Stomach smooth muscle (tissue), 2 donors: Measurements from ENCODE around the gene RNF217.
"Not testable (repeated sequence)": the region's sequence is repeated elsewhere in the genome, so short reads cannot be mapped to it uniquely, and the experiment has no call there.

Experiments used
- H3K27ac ChIP-seq: one replicate; pipeline ENCODE4 v1.7.0; 2013; ENCODE audit warnings: mild to moderate bottlenecking, low read length, inconsistent platforms
- H3K27me3 ChIP-seq, 2 donors: one replicate each; pipeline ENCODE4 v1.7.0; 2013; ENCODE audit warnings: low read length in 2 of 2; ENCODE audit not compliant: insufficient read depth in 2 of 2, control insufficient read depth in 1 of 2
- H3K36me3 ChIP-seq, 2 donors: one replicate each; pipeline ENCODE4 v1.7.0; 2013; ENCODE audit warnings: low read length in 2 of 2; ENCODE audit not compliant: control insufficient read depth in 2 of 2, insufficient read depth in 2 of 2
- H3K4me1 ChIP-seq: one replicate; pipeline ENCODE4 v1.7.0; 2013; ENCODE audit warnings: low read length; ENCODE audit not compliant: control insufficient read depth, insufficient read depth
- H3K4me3 ChIP-seq, 2 donors: one replicate each; pipeline ENCODE4 v1.7.0; 2013; ENCODE audit warnings: low read length in 2 of 2
- H3K9ac ChIP-seq, 2 donors: one replicate each; pipeline ENCODE4 v1.7.0; 2013; ENCODE audit warnings: low read length in 2 of 2, mild to moderate bottlenecking in 1 of 2
- H3K9me3 ChIP-seq, 2 donors: one replicate each; pipeline ENCODE4 v1.7.0; 2013; ENCODE audit warnings: low read length in 2 of 2; ENCODE audit not compliant: control insufficient read depth in 2 of 2
- donor health status: healthy.
- donor health status: Pancreatic carcinoma.

RNF217 gene

DNA sequence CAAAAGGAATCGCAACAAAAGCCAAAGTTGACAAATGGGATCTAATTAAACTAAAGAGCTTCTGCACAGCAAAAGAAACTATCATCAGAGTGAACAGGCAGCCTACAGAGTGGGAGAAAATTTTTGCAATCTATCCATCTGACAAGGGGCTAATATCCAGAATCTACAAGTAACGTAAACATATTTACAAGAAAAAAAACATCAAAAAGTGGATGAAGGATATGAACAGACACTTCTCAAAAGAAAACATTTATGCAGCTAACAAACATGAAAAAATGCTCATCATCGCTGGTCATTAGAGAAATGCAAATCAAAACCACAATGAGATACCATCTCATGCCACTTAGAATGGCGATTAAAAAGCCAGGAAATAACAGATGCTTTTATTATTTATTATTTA is 74.2 kb downstream of the RNF217 start:
- not testable (repeated sequence) for H3K27me3 ChIP-seq, H3K36me3 ChIP-seq, H3K9ac ChIP-seq, H3K4me3 ChIP-seq, H3K9me3 ChIP-seq, H3K4me1 ChIP-seq, H3K27ac ChIP-seq

DNA sequence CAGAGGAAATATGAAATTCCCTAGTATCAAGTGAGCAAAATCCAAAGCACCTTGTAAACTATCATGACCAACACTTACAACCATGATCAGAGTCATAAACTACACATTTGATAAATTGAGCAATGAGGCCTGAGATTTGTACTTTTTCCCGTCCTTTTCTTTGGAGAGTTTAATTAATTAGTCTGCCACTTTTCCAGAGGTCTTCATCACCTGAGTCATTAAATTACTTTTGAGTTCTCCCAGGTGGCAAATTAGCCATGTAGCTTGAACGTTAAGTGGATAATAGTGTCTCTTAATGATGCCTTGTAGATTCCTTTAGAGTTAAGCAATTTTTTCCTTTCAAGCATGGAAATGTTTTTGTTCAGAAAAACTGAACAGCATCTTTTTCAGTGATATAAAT is 75.6 kb downstream of the RNF217 start:
- Histone ChIP-seq H3K36me3 (no peaks in the 10 kb centered on the region), H3K4me1 (peaks cover under 1% of the 10 kb centered on the region), H3K4me3 (no peak overlapping the region), H3K27me3 (no peaks in the 10 kb centered on the region), H3K27ac (no peak overlapping the region), H3K9me3 (no peaks in the 10 kb centered on the region), H3K9ac (no peak overlapping the region)

DNA sequence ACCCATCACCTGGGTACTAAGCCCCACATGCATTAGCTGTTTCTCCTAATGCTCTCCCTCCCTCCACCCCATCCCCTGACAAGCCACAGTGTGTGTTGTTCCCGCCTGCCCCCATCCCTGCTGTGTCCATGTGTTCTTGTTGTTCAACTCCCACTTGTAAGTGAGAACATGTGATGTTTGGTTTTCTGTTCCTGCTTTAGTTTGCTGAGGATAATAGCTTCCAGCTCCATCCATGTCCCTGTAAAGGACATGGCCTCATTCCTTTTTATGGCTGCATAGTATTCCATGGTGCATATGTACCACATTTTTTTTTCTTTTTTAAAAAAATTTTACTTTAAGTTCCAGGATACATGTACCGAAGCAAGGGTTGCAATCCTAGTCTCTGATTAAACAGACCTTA is 76.7 kb downstream of the RNF217 start:
- H3K9me3 ChIP-seq = no peaks in the 10 kb centered on the region
- no peak overlapping the region for H3K27ac ChIP-seq
- H3K36me3 ChIP-seq = no peaks in the 10 kb centered on the region
- no peak overlapping the region for H3K9ac ChIP-seq
- H3K4me1 ChIP-seq = peaks cover 2% of the 10 kb centered on the region
- no peak overlapping the region for H3K4me3 ChIP-seq
- H3K27me3 ChIP-seq = no peaks in the 10 kb centered on the region

DNA sequence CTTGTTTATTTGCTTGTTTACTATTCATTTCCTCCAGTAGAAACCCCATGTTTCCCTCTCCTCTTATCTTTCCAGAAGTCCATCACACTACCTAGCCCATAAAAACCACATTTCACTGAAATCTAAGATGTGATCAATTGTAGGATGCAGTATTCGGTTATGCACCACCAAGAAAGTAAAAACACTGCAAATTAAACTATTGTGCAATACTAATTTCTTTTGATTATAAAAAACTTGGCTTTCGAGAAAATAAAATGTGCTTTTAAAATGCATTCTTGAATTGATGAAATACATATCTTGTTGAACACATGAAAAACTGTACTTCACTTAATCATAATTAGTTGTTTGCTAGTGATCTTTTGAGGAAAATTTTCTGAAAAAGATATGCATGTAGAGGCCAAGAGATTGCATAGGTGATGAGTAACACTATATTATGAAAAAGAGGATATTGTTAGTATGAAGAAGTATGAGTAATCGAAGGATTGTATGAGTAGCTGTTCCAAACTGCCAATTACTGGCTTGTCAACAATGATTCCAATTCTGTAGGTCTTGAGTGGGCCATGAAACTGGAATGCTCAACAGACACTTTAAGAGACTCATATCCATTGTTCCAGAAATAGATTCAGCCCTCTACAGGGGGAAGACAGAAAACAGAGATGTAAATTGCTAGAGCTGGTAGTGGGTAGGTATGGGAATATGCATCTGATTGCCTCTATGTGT is 79.7 kb downstream of the RNF217 start:
- no peak overlapping the region for H3K9ac ChIP-seq
- H3K27ac ChIP-seq = no peak overlapping the region
- H3K27me3 ChIP-seq = no peaks in the 10 kb centered on the region
- H3K4me3 ChIP-seq = no peak overlapping the region
- H3K36me3 ChIP-seq = peaks cover 7 to 11% of the 10 kb centered on the region in 2 donors
- peaks cover 2% of the 10 kb centered on the region for H3K4me1 ChIP-seq
- no peaks in the 10 kb centered on the region for H3K9me3 ChIP-seq

DNA sequence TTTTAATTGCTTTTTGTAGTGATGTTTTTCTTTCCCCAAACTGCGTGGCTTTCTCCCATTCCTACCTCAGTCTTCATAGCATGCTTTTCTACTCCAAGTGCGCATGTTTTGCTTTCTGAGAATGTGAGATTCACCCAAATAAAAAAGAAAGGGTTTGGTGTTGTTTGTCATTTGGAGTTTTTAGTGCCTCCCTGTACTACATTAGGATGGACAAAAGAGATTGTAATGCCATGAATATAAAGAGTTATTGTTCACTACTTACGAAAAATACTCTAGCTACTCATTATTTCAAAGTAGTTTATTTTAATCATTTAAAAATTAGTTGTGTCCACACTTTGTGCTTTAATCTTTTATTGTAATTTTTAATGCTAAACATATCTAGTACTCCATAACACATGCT is 81.8 kb downstream of the RNF217 start:
- H3K4me3 ChIP-seq = no peak overlapping the region
- H3K9ac ChIP-seq = no peak overlapping the region
- no peaks in the 10 kb centered on the region for H3K9me3 ChIP-seq

DNA sequence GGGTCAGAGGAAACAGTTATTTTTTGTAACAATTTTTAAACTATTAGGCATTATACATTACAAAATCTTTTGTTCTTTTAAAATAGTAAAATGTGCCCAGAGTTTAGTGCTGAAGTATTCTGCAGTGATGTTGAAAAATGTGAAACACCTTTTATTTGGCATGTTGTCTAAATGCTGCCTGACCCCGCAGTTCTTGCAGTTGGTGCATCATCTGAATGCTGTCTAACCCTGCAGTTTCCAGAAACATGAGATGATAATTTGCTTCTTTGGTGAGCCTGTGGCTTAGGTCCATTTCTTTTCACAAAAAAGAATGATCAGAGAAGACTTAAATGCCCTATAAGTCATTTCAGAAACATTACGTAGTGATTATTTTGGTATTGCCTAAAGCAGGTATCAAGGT is 82.4 kb downstream of the RNF217 start:
- H3K27ac ChIP-seq = no peak overlapping the region
- no peaks in the 10 kb centered on the region for H3K27me3 ChIP-seq
- H3K9me3 ChIP-seq = no peaks in the 10 kb centered on the region
- H3K4me1 ChIP-seq = peaks cover 2% of the 10 kb centered on the region
- H3K36me3 ChIP-seq = peaks cover 7 to 11% of the 10 kb centered on the region in 2 donors
- H3K9ac ChIP-seq = no peak overlapping the region
- H3K4me3 ChIP-seq = no peak overlapping the region

More for the DNA sequence above, 81.8 kb downstream of the RNF217 start:
- Histone ChIP-seq H3K27ac (no peak overlapping the region), H3K27me3 (no peaks in the 10 kb centered on the region), H3K36me3 (peaks cover 7 to 11% of the 10 kb centered on the region in 2 donors), H3K4me1 (peaks cover 2% of the 10 kb centered on the region)

DNA sequence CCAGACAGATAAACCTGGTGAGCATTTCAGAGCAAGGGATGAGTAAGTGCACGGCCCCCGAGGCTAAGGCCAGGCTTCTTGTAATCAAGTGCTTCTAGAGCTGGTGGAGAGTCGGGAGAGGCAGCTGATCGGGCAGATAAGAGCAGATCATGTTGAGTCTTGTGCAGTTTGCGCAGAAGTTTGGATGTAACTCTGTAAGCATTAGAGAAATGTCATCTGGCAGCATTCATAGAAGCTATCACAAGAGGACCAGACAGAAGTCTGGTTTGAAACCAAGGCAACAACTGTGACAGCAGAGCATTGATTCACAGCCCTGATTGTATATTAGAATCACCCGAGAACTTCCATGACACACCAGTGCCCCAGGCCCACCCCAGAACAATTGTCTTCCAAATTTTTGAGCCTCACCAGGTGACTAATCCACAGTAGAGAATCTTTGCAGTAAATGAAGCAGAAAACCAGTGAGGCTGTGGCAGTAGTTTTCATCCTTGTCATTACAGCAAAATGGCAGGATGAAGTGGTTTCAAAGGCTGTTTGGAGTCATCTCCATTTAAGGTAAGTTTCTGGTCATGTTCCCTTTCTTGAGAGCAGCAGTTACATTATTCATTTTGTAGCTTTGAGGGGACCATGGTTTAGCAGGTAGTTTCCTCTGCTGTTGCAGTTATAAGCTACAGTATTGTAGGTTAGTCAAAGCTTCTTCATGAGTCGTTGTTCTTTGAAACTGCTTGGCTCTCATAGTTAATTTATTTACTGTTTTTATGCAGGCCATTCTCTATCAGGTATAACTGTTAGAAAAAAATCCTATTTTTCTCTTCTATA is 84.1 kb downstream of the RNF217 start:
- Histone ChIP-seq H3K9me3 (no peaks in the 10 kb centered on the region), H3K27me3 (no peaks in the 10 kb centered on the region), H3K27ac (no peak overlapping the region), H3K36me3 (peaks cover 7 to 11% of the 10 kb centered on the region in 2 donors), H3K4me1 (peaks cover 2% of the 10 kb centered on the region), H3K4me3 (no peak overlapping the region), H3K9ac (no peak overlapping the region)

DNA sequence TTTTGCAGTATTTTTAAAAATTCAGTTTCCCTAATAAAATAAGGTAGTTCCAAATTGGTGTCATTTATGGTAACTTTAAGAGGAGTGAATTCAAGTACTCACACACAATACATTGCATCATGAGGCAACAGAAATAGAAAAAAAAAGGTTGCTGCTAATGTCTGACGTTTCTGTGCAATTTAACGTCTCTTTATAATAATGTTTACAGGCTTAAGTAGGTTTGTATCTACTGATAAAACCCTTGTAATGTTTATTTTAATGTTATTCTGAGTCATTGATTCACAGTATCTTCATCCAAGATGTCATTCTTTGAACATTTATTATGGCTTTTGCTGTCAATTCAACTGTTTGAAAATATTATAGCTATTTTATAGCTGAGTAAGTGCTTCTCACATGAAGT is 86.0 kb downstream of the RNF217 start:
- no peak overlapping the region for H3K4me3 ChIP-seq
- no peaks in the 10 kb centered on the region for H3K27me3 ChIP-seq
- H3K9ac ChIP-seq = no peak overlapping the region
- no peaks in the 10 kb centered on the region for H3K4me1 ChIP-seq
- H3K9me3 ChIP-seq = no peaks in the 10 kb centered on the region
- H3K36me3 ChIP-seq = peaks cover 7 to 11% of the 10 kb centered on the region in 2 donors
- H3K27ac ChIP-seq = no peak overlapping the region

DNA sequence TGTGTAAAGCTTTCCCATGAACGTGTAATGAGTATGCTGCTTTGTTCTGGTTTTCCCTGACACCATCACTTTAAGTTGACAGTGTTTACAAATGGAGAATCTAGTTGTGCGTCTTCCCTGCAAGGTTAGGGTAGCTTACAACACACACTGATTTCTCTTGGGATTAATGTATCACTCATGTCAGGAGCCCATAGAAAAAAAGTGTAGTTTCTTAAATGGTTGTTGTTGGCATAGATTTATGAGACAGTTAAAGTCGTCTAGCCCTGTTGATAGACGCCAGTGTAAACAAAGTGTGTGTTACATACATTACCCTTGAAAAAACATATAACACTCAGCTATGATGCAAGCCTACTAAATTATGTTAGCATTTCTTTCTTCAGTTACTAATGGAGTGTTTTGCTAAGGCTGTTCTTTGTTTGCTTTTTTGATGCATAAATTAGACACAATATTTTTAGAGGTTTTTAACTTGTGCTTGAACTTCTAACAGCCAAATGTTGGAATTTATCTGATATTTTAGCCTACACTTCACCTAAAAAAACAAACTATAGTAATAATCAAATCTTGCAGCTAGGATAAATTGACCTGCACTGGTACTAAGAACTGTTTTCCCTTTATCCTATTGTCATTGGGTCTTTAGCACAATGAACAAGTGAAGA is 88.6 kb downstream of the RNF217 start:
- Histone ChIP-seq H3K9me3 (no peaks in the 10 kb centered on the region), H3K4me1 (no peaks in the 10 kb centered on the region), H3K27me3 (no peaks in the 10 kb centered on the region), H3K4me3 (no peak overlapping the region), H3K9ac (no peak overlapping the region), H3K36me3 (peaks cover 3 to 7% of the 10 kb centered on the region in 2 donors), H3K27ac (no peak overlapping the region)

DNA sequence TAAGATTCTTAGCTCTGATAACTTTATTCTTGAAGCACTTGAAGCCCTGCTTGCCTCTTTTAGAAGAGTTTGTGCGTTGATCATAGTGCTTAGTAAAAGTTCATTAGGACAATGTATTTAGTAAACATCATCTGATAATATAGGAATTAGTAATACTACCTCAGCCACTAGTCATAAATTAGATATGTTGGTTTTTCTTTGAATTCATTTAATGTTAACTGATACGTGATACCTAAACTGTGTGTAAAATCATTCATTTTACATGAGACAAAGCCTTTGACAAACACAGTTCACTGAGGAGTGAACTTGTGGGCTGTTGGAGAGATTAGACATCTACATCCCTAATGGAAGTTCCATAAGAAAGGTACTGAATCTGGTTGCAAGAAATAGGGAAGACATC is 91.6 kb downstream of the RNF217 start:
- no peaks in the 10 kb centered on the region for H3K9me3 ChIP-seq
- no peak overlapping the region for H3K27ac ChIP-seq
- H3K4me3 ChIP-seq = no peak overlapping the region
- no peak overlapping the region for H3K9ac ChIP-seq
- no peaks in the 10 kb centered on the region for H3K4me1 ChIP-seq
- no peaks in the 10 kb centered on the region for H3K36me3 ChIP-seq
- no peaks in the 10 kb centered on the region for H3K27me3 ChIP-seq
